ENCODE data around the gene NUP133. TPM values are rescaled to one million over a fixed set of nuclear protein-coding genes. Genes with fewer than 3 reads are reported as not detected.

Gene NUP133
- total RNA-seq, 1 donor from 2014 or later: 42.9 TPM

DNA sequence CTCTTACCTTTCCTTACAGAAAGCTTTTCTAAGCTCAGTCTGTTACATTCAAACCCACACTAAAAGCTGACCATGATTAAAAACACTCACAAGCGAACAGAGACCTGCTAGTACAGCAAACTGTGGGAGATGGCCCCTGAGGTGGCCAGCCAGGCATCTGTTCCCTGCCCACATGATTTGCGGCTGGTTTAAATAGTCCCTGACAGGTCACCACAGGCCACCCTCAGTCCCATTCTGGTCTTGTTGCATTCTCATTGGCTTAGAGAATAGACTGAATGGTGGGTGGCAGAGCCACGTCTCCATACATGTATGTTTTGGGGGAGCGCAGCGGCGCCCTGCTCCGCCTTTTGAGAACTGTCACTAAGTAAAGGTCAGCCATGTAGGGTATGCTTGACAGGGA lies 71.9 kb downstream of the NUP133 start:
- Mint-ChIP-seq H3K4me3 (ENCODE audit: unreplicated experiment) (peak overlapping the region; percentile 38), H3K36me3 (ENCODE audit: unreplicated experiment) (no peaks in the 10 kb centered on the region), H3K9me3 (ENCODE audit: unreplicated experiment) (peaks cover 3% of the 10 kb centered on the region), H3K27me3 (ENCODE audit: unreplicated experiment) (peaks cover 10% of the 10 kb centered on the region), H3K4me1 (ENCODE audit: low read depth, unreplicated experiment) (peaks cover 16% of the 10 kb centered on the region), H3K27ac (ENCODE audit: unreplicated experiment) (no peak overlapping the region)
- TF ChIP-seq, protein P1, sequence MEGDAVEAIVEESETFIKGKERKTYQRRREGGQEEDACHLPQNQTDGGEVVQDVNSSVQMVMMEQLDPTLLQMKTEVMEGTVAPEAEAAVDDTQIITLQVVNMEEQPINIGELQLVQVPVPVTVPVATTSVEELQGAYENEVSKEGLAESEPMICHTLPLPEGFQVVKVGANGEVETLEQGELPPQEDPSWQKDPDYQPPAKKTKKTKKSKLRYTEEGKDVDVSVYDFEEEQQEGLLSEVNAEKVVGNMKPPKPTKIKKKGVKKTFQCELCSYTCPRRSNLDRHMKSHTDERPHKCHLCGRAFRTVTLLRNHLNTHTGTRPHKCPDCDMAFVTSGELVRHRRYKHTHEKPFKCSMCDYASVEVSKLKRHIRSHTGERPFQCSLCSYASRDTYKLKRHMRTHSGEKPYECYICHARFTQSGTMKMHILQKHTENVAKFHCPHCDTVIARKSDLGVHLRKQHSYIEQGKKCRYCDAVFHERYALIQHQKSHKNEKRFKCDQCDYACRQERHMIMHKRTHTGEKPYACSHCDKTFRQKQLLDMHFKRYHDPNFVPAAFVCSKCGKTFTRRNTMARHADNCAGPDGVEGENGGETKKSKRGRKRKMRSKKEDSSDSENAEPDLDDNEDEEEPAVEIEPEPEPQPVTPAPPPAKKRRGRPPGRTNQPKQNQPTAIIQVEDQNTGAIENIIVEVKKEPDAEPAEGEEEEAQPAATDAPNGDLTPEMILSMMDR (IDR thresholded peaks at IDR 0.05; ENCODE audit: partially characterized antibody, unreplicated experiment): no peak
- DNase-seq: no peak

DNA sequence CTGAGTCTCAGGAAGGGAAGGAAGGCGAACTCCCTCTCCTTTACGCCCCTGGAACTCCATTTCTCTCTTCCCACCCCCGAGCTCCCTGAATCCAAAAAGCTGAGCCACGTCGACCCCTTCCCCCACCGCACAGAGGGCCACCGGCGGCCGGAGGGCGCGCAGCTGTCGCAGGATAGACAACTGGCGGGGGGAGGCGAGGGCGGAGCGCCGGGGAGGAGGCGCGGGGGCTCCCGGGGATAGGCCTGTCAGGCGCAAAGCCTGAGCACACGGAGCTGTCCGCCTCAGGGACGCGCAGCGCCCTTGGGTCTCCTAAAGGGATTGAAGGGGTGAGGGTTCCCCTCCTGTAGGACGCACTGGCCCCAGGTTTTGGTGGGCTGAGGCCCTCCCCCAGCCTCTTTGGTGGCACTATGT lies 73.5 kb downstream of the NUP133 start:
- peaks cover 17% of the 10 kb centered on the region for H3K27me3 Mint-ChIP-seq (ENCODE audit: unreplicated experiment)
- DNase-seq: peak; percentile 74
- H3K27ac Mint-ChIP-seq (ENCODE audit: unreplicated experiment): peak overlapping the region; percentile 15
- H3K4me3 Mint-ChIP-seq (ENCODE audit: unreplicated experiment): peak overlapping the region; percentile 69
- H3K9me3 Mint-ChIP-seq (ENCODE audit: unreplicated experiment): peaks cover 9% of the 10 kb centered on the region
- no peaks in the 10 kb centered on the region for H3K36me3 Mint-ChIP-seq (ENCODE audit: unreplicated experiment)
- TF ChIP-seq, protein P1 (IDR thresholded peaks at IDR 0.05; ENCODE audit: partially characterized antibody, unreplicated experiment): no peak
- peaks cover 18% of the 10 kb centered on the region for H3K4me1 Mint-ChIP-seq (ENCODE audit: low read depth, unreplicated experiment)

DNA sequence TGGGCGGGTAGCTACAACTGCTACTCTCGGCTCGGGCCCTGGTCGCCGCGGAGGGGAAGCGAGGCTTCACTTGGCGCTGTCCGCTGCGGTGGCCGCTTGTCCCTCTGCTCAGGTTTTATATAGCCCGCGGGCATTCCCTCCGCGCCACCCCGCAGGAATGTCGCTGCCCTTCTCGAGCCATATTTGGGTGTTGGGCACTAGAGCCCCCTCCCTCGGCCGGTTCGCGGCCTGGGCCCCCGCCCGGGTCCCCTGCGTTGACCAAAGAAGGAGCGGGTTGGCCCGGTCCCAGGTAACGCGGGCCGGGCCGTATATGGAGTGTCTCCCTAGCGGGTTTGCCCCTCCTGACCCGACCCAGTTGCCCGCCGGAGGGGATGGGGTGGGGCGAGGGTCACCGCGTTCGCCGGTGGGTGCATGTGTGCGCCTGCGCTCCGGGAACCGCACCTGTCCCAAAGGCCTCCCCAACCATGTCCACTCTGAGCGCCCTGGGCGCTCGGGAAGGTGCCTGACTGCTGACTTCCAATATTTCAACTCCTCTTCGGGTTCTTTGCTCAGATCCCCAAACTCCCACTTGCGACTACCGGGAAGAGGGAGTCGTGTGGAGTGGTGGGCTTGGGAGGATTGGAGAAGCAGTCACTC lies 74.0 kb downstream of the NUP133 start, which contains the start of gene ACTA1:
Gene ACTA1, minus strand, starts transcription at position 90 of the 636 bp plus-strand sequence. CDS start 979 bp downstream, outside the sequence.
- TF ChIP-seq, protein P1 (IDR thresholded peaks at IDR 0.05; ENCODE audit: partially characterized antibody, unreplicated experiment): no peak
- DNase-seq: peak; percentile 52
- no peaks in the 10 kb centered on the region for H3K36me3 Mint-ChIP-seq (ENCODE audit: unreplicated experiment)
- peaks cover 18% of the 10 kb centered on the region for H3K4me1 Mint-ChIP-seq (ENCODE audit: low read depth, unreplicated experiment)
- peaks cover 9% of the 10 kb centered on the region for H3K9me3 Mint-ChIP-seq (ENCODE audit: unreplicated experiment)
- peak within 1 kb of the TSS; percentile 69 for H3K4me3 Mint-ChIP-seq (ENCODE audit: unreplicated experiment)
- peak within 1 kb of the TSS; percentile 15 for H3K27ac Mint-ChIP-seq (ENCODE audit: unreplicated experiment)
- peaks cover 17% of the 10 kb centered on the region for H3K27me3 Mint-ChIP-seq (ENCODE audit: unreplicated experiment)

DNA sequence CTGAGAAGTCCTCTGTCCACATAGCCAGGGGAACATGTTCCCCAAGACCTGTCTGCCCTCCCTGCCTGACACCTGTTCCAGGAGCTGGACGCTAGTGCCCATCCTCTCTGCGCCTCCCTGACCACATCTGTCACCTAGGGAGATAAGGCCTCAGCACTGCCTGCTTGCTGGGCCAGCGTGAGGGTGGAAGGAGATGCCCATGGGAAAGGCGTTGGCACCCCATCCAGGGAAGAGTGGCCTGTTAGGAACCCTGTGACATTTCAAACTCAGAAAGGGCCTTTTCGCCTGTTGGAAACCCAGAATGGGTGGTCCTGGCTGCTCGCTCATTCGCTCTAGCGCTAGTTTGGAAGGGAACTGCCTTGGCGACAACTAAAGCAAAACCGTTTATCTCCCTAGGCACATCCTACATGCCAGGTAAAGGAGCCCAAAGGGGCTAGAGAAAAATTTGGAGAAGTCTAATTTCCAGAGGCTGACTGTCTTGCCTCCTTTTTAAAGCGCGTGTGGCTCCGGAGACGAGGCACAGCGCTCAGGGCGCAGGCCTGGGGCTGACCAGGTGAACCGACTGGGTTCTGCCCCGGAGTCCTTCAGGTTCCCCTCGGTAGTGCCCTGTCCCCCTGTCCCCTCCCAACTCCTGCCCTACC lies 74.7 kb downstream of the NUP133 start:
- Mint-ChIP-seq H3K9me3 (ENCODE audit: unreplicated experiment) (peaks cover 9% of the 10 kb centered on the region), H3K4me1 (ENCODE audit: low read depth, unreplicated experiment) (peaks cover 18% of the 10 kb centered on the region), H3K27ac (ENCODE audit: unreplicated experiment) (no peak overlapping the region), H3K27me3 (ENCODE audit: unreplicated experiment) (peaks cover 17% of the 10 kb centered on the region), H3K4me3 (ENCODE audit: unreplicated experiment) (no peak overlapping the region), H3K36me3 (ENCODE audit: unreplicated experiment) (no peaks in the 10 kb centered on the region)
- no peak for DNase-seq
- TF ChIP-seq, protein P1 (IDR thresholded peaks at IDR 0.05; ENCODE audit: partially characterized antibody, unreplicated experiment): no peak

DNA sequence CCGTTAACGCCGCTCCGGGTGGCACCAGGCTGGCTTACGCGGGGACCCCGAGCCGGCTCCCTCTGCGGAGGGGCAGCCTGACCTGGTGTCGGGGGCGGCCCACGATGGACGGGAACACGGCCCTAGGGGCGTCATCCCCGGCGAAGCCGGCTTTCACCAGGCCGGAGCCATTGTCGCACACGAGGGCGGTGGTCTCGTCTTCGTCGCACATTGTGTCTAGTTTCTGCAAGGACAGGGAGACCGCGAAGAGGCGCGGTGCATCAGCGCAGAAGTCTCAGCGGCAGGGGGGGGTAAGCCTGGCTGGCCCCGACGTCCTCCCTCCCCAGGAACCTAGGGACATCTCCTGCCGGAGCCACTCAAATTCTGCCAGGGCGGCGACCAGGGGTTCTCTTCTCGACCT lies 75.2 kb downstream of the NUP133 start:
- peaks cover 18% of the 10 kb centered on the region for H3K4me1 Mint-ChIP-seq (ENCODE audit: low read depth, unreplicated experiment)
- H3K27me3 Mint-ChIP-seq (ENCODE audit: unreplicated experiment): peaks cover 17% of the 10 kb centered on the region
- no peak overlapping the region for H3K27ac Mint-ChIP-seq (ENCODE audit: unreplicated experiment)
- H3K9me3 Mint-ChIP-seq (ENCODE audit: unreplicated experiment): peaks cover 9% of the 10 kb centered on the region
- no peak for DNase-seq
- TF ChIP-seq, protein P1 (IDR thresholded peaks at IDR 0.05; ENCODE audit: partially characterized antibody, unreplicated experiment): no peak
- no peak overlapping the region for H3K4me3 Mint-ChIP-seq (ENCODE audit: unreplicated experiment)
- H3K36me3 Mint-ChIP-seq (ENCODE audit: unreplicated experiment): no peaks in the 10 kb centered on the region

Data from glutamatergic neuron (in vitro differentiated cells).